ENCODE data around the gene ABHD16B. TPM values are rescaled to one million over a fixed set of nuclear protein-coding genes. Genes with fewer than 3 reads are reported as not detected.

Gene ABHD16B
- total RNA-seq, 1 donor from 2014 or later: not detected

GRCh38 chr20:63903796-63904561 is 42.7 kb downstream of the ABHD16B start:
- ATAC-seq (no peak), DNase-seq (ENCODE audit: missing footprints) (no peak)
- intact Hi-C loops (cut with DNase I): no loop called here

- intact Hi-C loops (cut with DNase I): loop anchor here (2.0 kb wide), 1 partner anchor 65 kb away; no protein-coding TSS in a partner anchor
- DNase-seq (ENCODE audit: missing footprints) (no peak), ATAC-seq (no peak)
Observed at GRCh38 chr20:63908008-63908682, 46.8 kb downstream of the ABHD16B start.

GRCh38 chr20:63911176-63911575 is 49.9 kb downstream of the ABHD16B start:
- intact Hi-C loops (cut with DNase I): no loop called here
- no peak for ATAC-seq

More at GRCh38 chr20:63911176-63911575, 49.9 kb downstream of the ABHD16B start:
- DNase-seq (ENCODE audit: missing footprints): no peak

Other genes with a start within 250 kb of the ABHD16B start
- 6.1 TPM for gene GMEB2, start 234.4 kb upstream of the ABHD16B start, total RNA-seq
- gene STMN3, start 208.1 kb upstream of the ABHD16B start, total RNA-seq: 7.1 TPM
- 9.0 TPM for gene RTEL1, start 203.2 kb upstream of the ABHD16B start, total RNA-seq
- 1.0 TPM for gene TNFRSF6B, start 164.8 kb upstream of the ABHD16B start, total RNA-seq
- gene ARFRP1, start 153.5 kb upstream of the ABHD16B start, total RNA-seq: 34.2 TPM
- 15.1 TPM for gene ZGPAT, start 153.5 kb upstream of the ABHD16B start, total RNA-seq
- gene LIME1, start 124.8 kb upstream of the ABHD16B start, total RNA-seq: 1.6 TPM
- 97.4 TPM for gene SLC2A4RG, start 121.7 kb upstream of the ABHD16B start, total RNA-seq
- 13.8 TPM for gene ZBTB46, start 30.2 kb upstream of the ABHD16B start, total RNA-seq
- gene TPD52L2, start 3.8 kb downstream of the ABHD16B start, total RNA-seq: 78.0 TPM
- gene DNAJC5, start 33.6 kb downstream of the ABHD16B start, total RNA-seq: 41.4 TPM
- 52.0 TPM for gene UCKL1, start 94.9 kb downstream of the ABHD16B start, total RNA-seq
- 12.2 TPM for gene ZNF512B, start 108.4 kb downstream of the ABHD16B start, total RNA-seq
- 5.7 TPM for gene SAMD10, start 118.1 kb downstream of the ABHD16B start, total RNA-seq
- 46.4 TPM for gene PRPF6, start 119.6 kb downstream of the ABHD16B start, total RNA-seq
- gene C20orf204, start 174.7 kb downstream of the ABHD16B start, total RNA-seq: 0.30 TPM
- 38.4 TPM for gene SOX18, start 188.1 kb downstream of the ABHD16B start, total RNA-seq
- 39.0 TPM for gene TCEA2, start 201.7 kb downstream of the ABHD16B start, total RNA-seq
- 6.6 TPM for gene RGS19, start 218.0 kb downstream of the ABHD16B start, total RNA-seq
- gene OPRL1, start 218.6 kb downstream of the ABHD16B start, total RNA-seq: 0.49 TPM
- gene LKAAEAR1, start 222.9 kb downstream of the ABHD16B start, total RNA-seq: not detected
- gene NPBWR2, start 246.1 kb downstream of the ABHD16B start, total RNA-seq: not detected

Data from Right ventricle myocardium inferior (tissue), 1 donor.